Osteocyte (in vitro differentiated cells): ENCODE measurements around the gene SERPINA12. TPM values are rescaled to one million over a fixed set of nuclear protein-coding genes. Genes with fewer than 3 reads are reported as not detected.

Source experiments
- DNase-seq: peaks from one replicate; pipeline ENCODE4 v3.0.0; 2021; ENCODE audit warnings: mixed read lengths; ENCODE audit not compliant: unreplicated experiment; ENCODE audit errors: extremely low spot score
- H3K27ac Mint-ChIP-seq: one replicate; pipeline ENCODE4 v1.8.0; 2021; ENCODE audit warnings: mild to moderate bottlenecking, mixed read lengths; ENCODE audit not compliant: unreplicated experiment
- H3K27me3 Mint-ChIP-seq: one replicate; pipeline ENCODE4 v1.8.0; 2021; ENCODE audit warnings: mixed read lengths; ENCODE audit not compliant: unreplicated experiment
- H3K36me3 Mint-ChIP-seq: one replicate; pipeline ENCODE4 v1.8.0; 2021; ENCODE audit warnings: mixed read lengths; ENCODE audit not compliant: unreplicated experiment
- H3K4me1 Mint-ChIP-seq: one replicate; pipeline ENCODE4 v1.8.0; 2021; ENCODE audit warnings: mixed read lengths; ENCODE audit not compliant: unreplicated experiment
- H3K4me3 Mint-ChIP-seq: one replicate; pipeline ENCODE4 v1.8.0; 2021; ENCODE audit warnings: mild to moderate bottlenecking, moderate library complexity, mixed read lengths; ENCODE audit not compliant: unreplicated experiment
- H3K9me3 Mint-ChIP-seq: one replicate; pipeline ENCODE4 v1.8.0; 2021; ENCODE audit warnings: mixed read lengths; ENCODE audit not compliant: unreplicated experiment
- CTCF ChIP-seq: fragments of 200-600 bp; sonication (generic); IDR thresholded peaks from 2 replicates; pipeline ENCODE4 v1.5.0; 2021; ENCODE audit warnings: antibody characterized with exemption, mild to moderate bottlenecking, moderate library complexity
- long read RNA-seq: library from polyadenylated mRNA; unstranded; transcript quantifications from one replicate; pipeline ENCODE4 v2.0.0, GENCODE V29; 2021
- total RNA-seq: library from RNA; stranded (reverse); gene quantifications from 2 replicates; pipeline ENCODE4 v1.2.1, GENCODE V29; 2021

SERPINA12 gene
- not detected in 2 replicates for total RNA-seq
- long read RNA-seq, result 0 reads

- no peaks in the 10 kb centered on the region for H3K9me3 Mint-ChIP-seq
- TF ChIP-seq CTCF, result no peak
- H3K27me3 Mint-ChIP-seq, result peaks cover 22% of the 10 kb centered on the region
- H3K4me1 Mint-ChIP-seq, result no peaks in the 10 kb centered on the region
- no peaks in the 10 kb centered on the region for H3K36me3 Mint-ChIP-seq
- DNase-seq, result no peak
- H3K4me3 Mint-ChIP-seq, result no peak within 1 kb of the TSS
- no peak within 1 kb of the TSS for H3K27ac Mint-ChIP-seq
These were observed at the start of gene SERPINA12 for GRCh38 chr14:94509356-94509755. SERPINA12 (minus strand) TSS chr14:94509469; CDS start chr14:94498397, 11,072 bp downstream.

- no peak for TF ChIP-seq CTCF
- Mint-ChIP-seq H3K9me3 (peaks cover 13% of the 10 kb centered on the region), H3K27ac (no peak overlapping the region), H3K4me3 (no peak overlapping the region), H3K27me3 (peaks cover 8% of the 10 kb centered on the region), H3K36me3 (no peaks in the 10 kb centered on the region), H3K4me1 (no peaks in the 10 kb centered on the region)
- DNase-seq, result no peak
These were observed 49.6 kb upstream of the SERPINA12 start for GRCh38 chr14:94558842-94559241.

- Mint-ChIP-seq H3K9me3 (peaks cover 23% of the 10 kb centered on the region), H3K27me3 (peaks cover 21% of the 10 kb centered on the region), H3K36me3 (no peaks in the 10 kb centered on the region), H3K27ac (no peak overlapping the region), H3K4me1 (no peaks in the 10 kb centered on the region), H3K4me3 (no peak overlapping the region)
- DNase-seq, result no peak
- TF ChIP-seq CTCF, result no peak
These were observed 48.1 kb upstream of the SERPINA12 start for GRCh38 chr14:94557327-94557726.

- Mint-ChIP-seq H3K9me3 (peaks cover 25% of the 10 kb centered on the region), H3K4me3 (no peak overlapping the region), H3K27ac (no peak overlapping the region), H3K36me3 (no peaks in the 10 kb centered on the region), H3K27me3 (peaks cover 32% of the 10 kb centered on the region), H3K4me1 (no peaks in the 10 kb centered on the region)
- DNase-seq, result no peak
- TF ChIP-seq CTCF, result no peak
These were observed 46.7 kb upstream of the SERPINA12 start for GRCh38 chr14:94555991-94556390.

GRCh38 chr14:94550041-94550440 lies 40.8 kb upstream of the SERPINA12 start:
- no peak for TF ChIP-seq CTCF
- Mint-ChIP-seq H3K27me3 (peaks cover 29% of the 10 kb centered on the region), H3K36me3 (no peaks in the 10 kb centered on the region), H3K9me3 (peaks cover 34% of the 10 kb centered on the region), H3K4me3 (no peak overlapping the region), H3K27ac (no peak overlapping the region), H3K4me1 (no peaks in the 10 kb centered on the region)
- DNase-seq, result peak; percentile 48
